ENCODE data around the gene OTOP1. TPM values are rescaled to one million over a fixed set of nuclear protein-coding genes. Genes with fewer than 3 reads are reported as not detected.
"Not testable (repeated sequence)": the region's sequence is repeated elsewhere in the genome, so short reads cannot be mapped to it uniquely, and the experiment has no call there.

The OTOP1 gene
- total and polyA plus RNA-seq, 7 donors: not detected

DNA sequence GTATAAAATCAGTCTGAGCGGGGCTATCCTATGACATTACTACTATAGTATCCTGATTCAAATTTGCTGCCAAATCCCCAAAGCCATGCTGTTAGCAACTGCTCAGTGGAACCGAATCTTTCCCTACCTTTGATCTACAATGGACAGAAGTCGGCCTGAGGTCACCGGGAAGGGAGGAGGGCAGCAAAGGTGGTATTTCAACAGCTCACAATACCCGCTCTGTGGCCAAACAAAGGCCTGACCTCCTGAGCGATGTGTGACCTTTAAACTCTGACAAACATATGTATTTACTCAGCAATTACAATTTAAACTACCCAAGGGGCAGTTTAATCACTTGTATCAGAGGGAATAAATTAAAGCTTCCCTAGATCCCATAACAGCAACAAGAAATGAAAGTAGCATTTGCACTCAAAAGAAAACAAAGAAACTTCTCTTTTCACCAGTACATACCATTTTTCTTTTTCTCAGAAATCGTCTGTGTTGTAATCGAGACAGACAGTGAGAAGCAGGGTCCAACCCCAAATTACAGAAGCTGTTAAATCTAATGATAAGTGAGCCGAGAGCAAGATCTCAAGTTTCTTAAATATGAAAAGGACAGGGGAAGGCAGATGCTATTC is 32.9 kb upstream of the OTOP1 start:
- Histone ChIP-seq H3K36me3 (no peaks in the 10 kb centered on the region), H3K27me3 (peaks cover 0 to 3% (median 0%) of the 10 kb centered on the region in 3 donors), H3K4me3 (no peak overlapping the region), H3K9me3 (no peaks in the 10 kb centered on the region), H3K4me1 (no peaks in the 10 kb centered on the region), H3K27ac (no peak overlapping the region)
- no peak for DNase-seq
- TF ChIP-seq POLR2A (IDR thresholded peaks at IDR 0.05) (no peak), POLR2AphosphoS5 (IDR thresholded peaks at IDR 0.05) (no peak), EP300 (IDR thresholded peaks at IDR 0.05) (no peak)
- TF ChIP-seq, protein P1, sequence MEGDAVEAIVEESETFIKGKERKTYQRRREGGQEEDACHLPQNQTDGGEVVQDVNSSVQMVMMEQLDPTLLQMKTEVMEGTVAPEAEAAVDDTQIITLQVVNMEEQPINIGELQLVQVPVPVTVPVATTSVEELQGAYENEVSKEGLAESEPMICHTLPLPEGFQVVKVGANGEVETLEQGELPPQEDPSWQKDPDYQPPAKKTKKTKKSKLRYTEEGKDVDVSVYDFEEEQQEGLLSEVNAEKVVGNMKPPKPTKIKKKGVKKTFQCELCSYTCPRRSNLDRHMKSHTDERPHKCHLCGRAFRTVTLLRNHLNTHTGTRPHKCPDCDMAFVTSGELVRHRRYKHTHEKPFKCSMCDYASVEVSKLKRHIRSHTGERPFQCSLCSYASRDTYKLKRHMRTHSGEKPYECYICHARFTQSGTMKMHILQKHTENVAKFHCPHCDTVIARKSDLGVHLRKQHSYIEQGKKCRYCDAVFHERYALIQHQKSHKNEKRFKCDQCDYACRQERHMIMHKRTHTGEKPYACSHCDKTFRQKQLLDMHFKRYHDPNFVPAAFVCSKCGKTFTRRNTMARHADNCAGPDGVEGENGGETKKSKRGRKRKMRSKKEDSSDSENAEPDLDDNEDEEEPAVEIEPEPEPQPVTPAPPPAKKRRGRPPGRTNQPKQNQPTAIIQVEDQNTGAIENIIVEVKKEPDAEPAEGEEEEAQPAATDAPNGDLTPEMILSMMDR (IDR thresholded peaks at IDR 0.05): no peak
- intact Hi-C loops (cut with DNase I): no loop called here
- 18 to 55% methylated on average over 9 of the region's 9 CpGs for WGBS, 2 donors

DNA sequence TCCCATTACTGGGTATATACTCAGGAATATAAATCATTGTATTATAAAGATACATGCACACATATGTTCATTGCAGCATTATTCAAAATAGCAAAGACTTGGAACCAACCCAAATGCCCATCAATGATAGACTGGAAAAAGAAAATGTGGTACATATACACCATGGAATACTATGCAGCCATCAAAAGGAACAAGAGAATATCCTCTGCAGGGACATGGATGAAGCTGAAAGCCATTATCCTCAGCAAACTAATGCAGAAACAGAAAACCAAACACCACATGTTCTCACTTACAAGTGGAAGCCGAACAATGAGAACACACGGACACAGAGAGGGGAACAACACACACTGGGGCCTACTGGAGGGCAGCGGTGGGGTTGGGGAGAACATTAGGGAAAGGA is 31.0 kb upstream of the OTOP1 start:
- H3K9me3 ChIP-seq; H3K27ac ChIP-seq; H3K4me3 ChIP-seq; H3K4me1 ChIP-seq; DNase-seq; intact Hi-C loops (cut with DNase I); H3K36me3 ChIP-seq; H3K27me3 ChIP-seq: not testable (repeated sequence)
- WGBS, 2 donors: 80 to 84% methylated on average over 3 of the region's 3 CpGs

DNA sequence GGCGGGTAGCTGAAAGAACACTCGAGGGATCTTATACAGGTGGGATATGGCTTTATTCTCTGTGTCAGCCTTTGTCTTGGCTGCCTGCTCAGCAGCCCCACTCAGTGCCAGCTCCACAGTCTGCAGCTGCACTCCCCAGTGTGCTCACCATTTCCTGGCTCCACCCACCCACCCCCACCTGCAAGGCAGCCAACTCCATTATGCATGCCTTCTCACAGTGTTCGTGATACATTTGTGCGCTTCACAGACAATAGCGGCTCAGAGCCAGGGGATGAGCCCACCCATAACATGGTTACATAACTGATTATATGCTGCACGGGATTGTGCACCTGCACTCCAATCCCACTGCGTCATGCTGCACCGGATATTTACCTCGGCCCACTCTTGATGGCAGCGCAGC is 30.1 kb upstream of the OTOP1 start:
- Histone ChIP-seq H3K4me1 (no peaks in the 10 kb centered on the region), H3K27ac (no peak overlapping the region), H3K9me3 (no peaks in the 10 kb centered on the region), H3K27me3 (peaks cover 0 to 3% (median 0%) of the 10 kb centered on the region in 3 donors), H3K36me3 (no peaks in the 10 kb centered on the region), H3K4me3 (no peak overlapping the region)
- 75 to 82% methylated on average over 10 of the region's 10 CpGs for WGBS, 2 donors
- intact Hi-C loops (cut with DNase I): no loop called here
- no peak for DNase-seq
- TF ChIP-seq, protein P1 (IDR thresholded peaks at IDR 0.05): no peak
- no peak for TF ChIP-seq POLR2A (IDR thresholded peaks at IDR 0.05)
- no peak for TF ChIP-seq POLR2AphosphoS5 (IDR thresholded peaks at IDR 0.05)
- TF ChIP-seq EP300 (IDR thresholded peaks at IDR 0.05): no peak

DNA sequence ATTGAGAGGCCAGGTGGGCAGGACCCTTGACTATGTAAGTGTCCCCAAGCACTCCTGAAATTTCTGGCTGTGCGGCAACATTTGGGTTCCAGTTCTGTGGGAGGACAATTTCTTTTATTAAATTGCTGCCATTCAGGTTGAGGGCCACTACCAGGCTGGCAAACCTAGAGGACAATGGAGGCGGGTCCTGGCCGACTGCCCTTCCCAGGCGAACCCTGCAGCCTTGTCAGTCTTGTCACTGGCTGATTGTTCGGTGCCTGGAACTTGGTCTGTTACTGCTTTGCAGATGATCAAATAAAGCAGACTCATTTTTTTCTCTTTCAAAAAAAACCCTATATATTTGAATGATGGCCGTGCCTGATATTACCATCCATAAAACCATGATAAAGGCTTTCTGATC is 27.9 kb upstream of the OTOP1 start:
- Histone ChIP-seq H3K36me3 (no peaks in the 10 kb centered on the region), H3K27ac (no peak overlapping the region), H3K4me1 (no peaks in the 10 kb centered on the region), H3K27me3 (peaks cover 0 to 3% (median 0%) of the 10 kb centered on the region in 3 donors), H3K9me3 (no peaks in the 10 kb centered on the region), H3K4me3 (no peak overlapping the region)
- intact Hi-C loops (cut with DNase I): loop anchor here (5.0 kb wide), 1 partner anchor 83 kb away; no protein-coding TSS in a partner anchor
- WGBS, 2 donors: 53 to 78% methylated on average over 6 of the region's 6 CpGs
- TF ChIP-seq EP300 (IDR thresholded peaks at IDR 0.05): no peak
- TF ChIP-seq, protein P1 (IDR thresholded peaks at IDR 0.05): no peak
- TF ChIP-seq POLR2A (IDR thresholded peaks at IDR 0.05): no peak
- TF ChIP-seq POLR2AphosphoS5 (IDR thresholded peaks at IDR 0.05): no peak
- no peak for DNase-seq

DNA sequence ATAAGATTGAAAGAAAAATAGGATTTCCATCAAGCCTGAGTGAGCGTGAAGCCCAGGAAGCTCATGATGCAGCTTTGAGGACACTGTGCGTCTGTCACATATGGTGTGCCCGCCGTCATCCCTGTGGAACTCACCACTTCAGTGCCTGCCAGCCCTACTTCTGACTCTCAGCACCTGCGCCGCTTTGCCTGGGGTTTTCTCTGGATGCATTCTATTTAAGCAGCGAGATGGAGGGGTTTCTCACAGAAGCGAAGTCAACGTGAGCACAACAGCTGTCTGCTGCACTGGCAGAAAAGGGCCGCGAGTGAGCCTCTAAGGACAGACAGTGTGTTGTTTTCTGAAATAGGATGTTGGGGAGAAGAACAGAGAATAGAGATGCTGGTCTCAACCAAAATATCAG is 27.5 kb upstream of the OTOP1 start:
- Histone ChIP-seq H3K27me3 (peaks cover 0 to 3% (median 0%) of the 10 kb centered on the region in 3 donors), H3K4me1 (peaks cover 0 to 2% (median under 1%) of the 10 kb centered on the region in 4 donors), H3K27ac (no peak overlapping the region), H3K9me3 (no peaks in the 10 kb centered on the region), H3K36me3 (no peaks in the 10 kb centered on the region), H3K4me3 (no peak overlapping the region)
- intact Hi-C loops (cut with DNase I): loop anchor here (5.0 kb wide), 1 partner anchor 83 kb away; no protein-coding TSS in a partner anchor
- WGBS, 2 donors: 87 to 89% methylated on average over 11 of the region's 11 CpGs
- no peak for TF ChIP-seq POLR2AphosphoS5 (IDR thresholded peaks at IDR 0.05)
- no peak for TF ChIP-seq EP300 (IDR thresholded peaks at IDR 0.05)
- TF ChIP-seq, protein P1 (IDR thresholded peaks at IDR 0.05): no peak
- TF ChIP-seq POLR2A (IDR thresholded peaks at IDR 0.05): no peak
- no peak for DNase-seq

Measured in sigmoid colon (tissue), 7 donors.